Panc1 (cell line): ENCODE results near the gene ABCC4. TPM values are rescaled to one million over a fixed set of nuclear protein-coding genes. Genes with fewer than 3 reads are reported as not detected.

Experiments
- ATAC-seq: fragments of 200-7000 bp; cut with Tn5 transposase; 2 replicates; pipeline ENCODE4 v1.9.1; 2020; ENCODE audit warnings: mild to moderate bottlenecking, moderate library complexity
- BruUV-seq: library from RNA; stranded (reverse); fragments of 400-500 nt; replicated peaks from 2 replicates; lab custom pipeline; 2021; lab: Mats Ljungman, UMichigan
- CTCF ChIA-PET: fragments of 300-600 bp; sonication (Branson Sonifier 250); formaldehyde crosslinking; loops from one replicate; lab custom pipeline; 2022; ENCODE audit warnings: antibody characterized with exemption; lab: Charles Lee
- POLR2A ChIA-PET: fragments of 300-600 bp; sonication (Branson Sonifier 250); formaldehyde crosslinking; loops from one replicate; lab custom pipeline; 2022; ENCODE audit warnings: antibody characterized with exemption; lab: Charles Lee
- DNase-seq: peaks from one replicate; pipeline ENCODE4 v3.0.0-alpha.2; 2010; ENCODE audit warnings: low read depth, low spot score
- H3K27ac ChIP-seq: 2 replicates; pipeline ENCODE4 v1.5.1; 2011; ENCODE audit warnings: mild to moderate bottlenecking, low read length, inconsistent platforms
- H3K27me3 ChIP-seq: fragments of 200-500 bp; sonication (Bioruptor generic); 2 replicates; pipeline ENCODE4 v1.6.0; 2014; ENCODE audit warnings: low read length, inconsistent platforms; ENCODE audit not compliant: control insufficient read depth, insufficient read depth
- H3K36me3 ChIP-seq: fragments of 200-500 bp; sonication (Bioruptor generic); 2 replicates; pipeline ENCODE4 v1.5.1; 2014; ENCODE audit warnings: inconsistent platforms, mild to moderate bottlenecking, low read length, moderate library complexity; ENCODE audit not compliant: control insufficient read depth, insufficient read depth
- H3K4me1 ChIP-seq: 2 replicates; pipeline ENCODE4 v1.5.1; 2011; ENCODE audit warnings: inconsistent platforms, mild to moderate bottlenecking, low read length, moderate library complexity; ENCODE audit not compliant: control insufficient read depth, insufficient read depth
- H3K4me3 ChIP-seq, 2 experiments: 2 replicates each; pipeline ENCODE4 v1.5.1; 2011 to 2012; ENCODE audit warnings: low read depth in 2 of 2, low read length in 2 of 2, mild to moderate bottlenecking in 2 of 2, inconsistent platforms in 1 of 2, moderate library complexity in 1 of 2
- H3K9me3 ChIP-seq: fragments of 200-500 bp; sonication (Bioruptor generic); 2 replicates; pipeline ENCODE4 v1.5.1; 2014; ENCODE audit warnings: low read depth, mild to moderate bottlenecking, inconsistent platforms, low read length, moderate library complexity; ENCODE audit not compliant: control insufficient read depth, insufficient read depth
- CTCF ChIP-seq: fragments of 450-650 bp; IDR thresholded peaks from 2 replicates; pipeline ENCODE4 v1.5.1; 2017; ENCODE audit warnings: mild to moderate bottlenecking
- POLR2AphosphoS5 ChIP-seq: IDR thresholded peaks from 2 replicates; pipeline ENCODE4 v1.6.1; 2012; ENCODE audit warnings: mild to moderate bottlenecking, low read depth, low read length, moderate library complexity
- REST ChIP-seq, 2 experiments: IDR thresholded peaks; 2 replicates each; pipeline ENCODE4 v1.6.1; 2011 to 2012; ENCODE audit warnings: low read depth in 2 of 2, control low read depth in 1 of 2, low read length in 1 of 2, mild to moderate bottlenecking in 1 of 2, moderate library complexity in 1 of 2; ENCODE audit not compliant: insufficient read depth in 1 of 2
- SIN3A ChIP-seq: IDR thresholded peaks from 2 replicates; pipeline ENCODE4 v1.6.1; 2012; ENCODE audit warnings: low read depth, mild to moderate bottlenecking, low read length, moderate library complexity, borderline replicate concordance; ENCODE audit not compliant: insufficient read depth
- TCF7L2 ChIP-seq: IDR thresholded peaks from 2 replicates; pipeline ENCODE4 v1.6.1; 2011; ENCODE audit warnings: mild to moderate bottlenecking, low read depth, low read length, inconsistent platforms
- in situ Hi-C: cut with HindIII; loops from 2 replicates; pipeline ENCODE4 v1.10.0; 2016; ENCODE audit warnings: low sequenced_read_pairs, low pct_unique_long_range_greater_than_20kb
- intact Hi-C: fragments of 100-400 bp; cut with micrococcal nuclease; formaldehyde crosslinking; loops from one replicate; pipeline ENCODE4 v1.10.0; 2022; ENCODE audit not compliant: unreplicated experiment
- total RNA-seq: library from RNA; stranded (reverse); gene quantifications from one replicate; pipeline ENCODE4 v1.2.1, GENCODE V29; 2021; ENCODE audit not compliant: unreplicated experiment

ABCC4 gene
- total RNA-seq, 1 experiment from 2014 or later = 69.3 TPM

GRCh38 chr13:95337597-95337996 lies 36.3 kb upstream of the ABCC4 start:
- BruUV-seq = no TSS peak
- Histone ChIP-seq H3K9me3 (no peaks in the 10 kb centered on the region), H3K36me3 (no peaks in the 10 kb centered on the region), H3K27me3 (no peaks in the 10 kb centered on the region), H3K4me3 (no peak overlapping the region), H3K4me1 (no peaks in the 10 kb centered on the region), H3K27ac (no peak overlapping the region)
- no peak for TF ChIP-seq POLR2AphosphoS5
- no peak for TF ChIP-seq SIN3A
- no peak for TF ChIP-seq REST (IDR thresholded peaks at IDR 0.05; ENCODE audit: insufficient read depth in 1 of 2, low read depth in 2 of 2, low read length in 1 of 2)
- TF ChIP-seq TCF7L2 = no peak
- TF ChIP-seq CTCF = no peak
- in situ Hi-C loops (no loop called here), intact Hi-C loops (no loop called here)
- ChIA-PET POLR2A (no interaction called here), CTCF (no interaction called here)
- DNase-seq (no peak), ATAC-seq (no peak)

GRCh38 chr13:95335667-95336066 lies 34.4 kb upstream of the ABCC4 start:
- H3K27me3 ChIP-seq = no peaks in the 10 kb centered on the region
- in situ Hi-C loops = no loop called here
- H3K4me1 ChIP-seq = no peaks in the 10 kb centered on the region
- H3K9me3 ChIP-seq = no peaks in the 10 kb centered on the region
- DNase-seq = no peak
- no TSS peak for BruUV-seq
- no peaks in the 10 kb centered on the region for H3K36me3 ChIP-seq
- TF ChIP-seq TCF7L2 (no peak), CTCF (no peak), POLR2AphosphoS5 (no peak), REST (IDR thresholded peaks at IDR 0.05; ENCODE audit: insufficient read depth in 1 of 2, low read depth in 2 of 2, low read length in 1 of 2) (no peak), SIN3A (no peak)
- CTCF ChIA-PET = no interaction called here
- intact Hi-C loops = no loop called here
- no peak for ATAC-seq
- H3K4me3 ChIP-seq = no peak overlapping the region
- POLR2A ChIA-PET = no interaction called here
- H3K27ac ChIP-seq = no peak overlapping the region
